GM23338 (cell line): ENCODE results near the gene PFKP. TPM values are rescaled to one million over a fixed set of nuclear protein-coding genes. Genes with fewer than 3 reads are reported as not detected.
A peak's percentile ranks its signal among the peaks of the same experiment; 100 is the strongest.

ENCODE experiments used
- ATAC-seq: fragments of 200-7000 bp; cut with Tn5 transposase; 3 replicates; pipeline ENCODE4 v1.9.1; 2020
- DNase-seq: peaks from one replicate; pipeline ENCODE4 v3.0.0-alpha.2; 2015; ENCODE audit warnings: low spot score
- H2AFZ ChIP-seq: fragments of 200-600 bp; sonication (generic); 2 replicates; pipeline ENCODE4 v1.8.0; 2016; ENCODE audit warnings: antibody characterized with exemption, mild to moderate bottlenecking, moderate library complexity
- H3F3A ChIP-seq: fragments of 200-600 bp; sonication (generic); replicated peaks from 2 replicates; pipeline ENCODE4 v1.8.0; 2017; ENCODE audit warnings: antibody characterized with exemption, mixed run types, low read depth
- H3K27ac ChIP-seq: fragments of 200-600 bp; sonication (generic); 2 replicates; pipeline ENCODE4 v1.6.1; 2016; ENCODE audit warnings: low read depth
- H3K27me3 ChIP-seq: fragments of 200-600 bp; sonication (generic); 2 replicates; pipeline ENCODE4 v1.8.0; 2016; ENCODE audit warnings: mild to moderate bottlenecking, mixed run types, moderate library complexity; ENCODE audit not compliant: insufficient read depth
- H3K36me3 ChIP-seq: fragments of 200-600 bp; sonication (generic); 2 replicates; pipeline ENCODE4 v1.8.0; 2016; ENCODE audit warnings: mild to moderate bottlenecking; ENCODE audit not compliant: insufficient read depth
- H3K4me1 ChIP-seq: fragments of 200-600 bp; sonication (generic); 2 replicates; pipeline ENCODE4 v1.8.0; 2016; ENCODE audit warnings: mild to moderate bottlenecking, moderate library complexity; ENCODE audit not compliant: insufficient read depth
- H3K4me2 ChIP-seq: fragments of 200-600 bp; sonication (generic); 2 replicates; pipeline ENCODE4 v1.7.1; 2017; ENCODE audit warnings: mixed run types
- H3K4me3 ChIP-seq: fragments of 200-600 bp; sonication (generic); 2 replicates; pipeline ENCODE4 v1.6.1; 2016; ENCODE audit warnings: mixed run types
- H3K79me2 ChIP-seq: fragments of 200-600 bp; sonication (generic); replicated peaks from 2 replicates; pipeline ENCODE4 v1.8.0; 2017; ENCODE audit warnings: mild to moderate bottlenecking; ENCODE audit not compliant: insufficient read depth
- H3K9me2 ChIP-seq: fragments of 200-600 bp; sonication (generic); 2 replicates; pipeline ENCODE4 v1.8.0; 2017; ENCODE audit not compliant: insufficient read depth
- H4K20me1 ChIP-seq: fragments of 200-600 bp; sonication (generic); replicated peaks from 2 replicates; pipeline ENCODE4 v1.8.0; 2017; ENCODE audit warnings: mild to moderate bottlenecking; ENCODE audit not compliant: insufficient read depth
- H3K27ac Mint-ChIP-seq: 2 replicates; pipeline ENCODE4 v1.8.0; 2020; ENCODE audit warnings: inconsistent platforms, mild to moderate bottlenecking, moderate library complexity, mixed read lengths
- H3K27me3 Mint-ChIP-seq: 3 replicates; pipeline ENCODE4 v1.8.0; 2022; ENCODE audit warnings: low read depth, mild to moderate bottlenecking, moderate library complexity, mixed read lengths, inconsistent platforms; ENCODE audit not compliant: insufficient read depth, poor library complexity
- H3K36me3 Mint-ChIP-seq: 3 replicates; pipeline ENCODE4 v1.8.0; 2021; ENCODE audit warnings: low read depth, mild to moderate bottlenecking, inconsistent platforms, moderate library complexity, mixed read lengths
- H3K4me1 Mint-ChIP-seq: 3 replicates; pipeline ENCODE4 v1.8.0; 2020; ENCODE audit warnings: mild to moderate bottlenecking, inconsistent platforms, mixed read lengths
- H3K4me3 Mint-ChIP-seq: 3 replicates; pipeline ENCODE4 v1.8.0; 2021; ENCODE audit warnings: moderate library complexity, mild to moderate bottlenecking, inconsistent platforms, mixed read lengths
- H3K9me3 Mint-ChIP-seq: 3 replicates; pipeline ENCODE4 v1.8.0; 2020; ENCODE audit warnings: moderate library complexity, mild to moderate bottlenecking, inconsistent platforms, mixed read lengths
- CREB1 ChIP-seq: fragments of 250-450 bp; sonication (Bioruptor Pico); IDR thresholded peaks from 2 replicates; pipeline ENCODE4 v1.5.0; 2020; ENCODE audit warnings: low read depth, mild to moderate bottlenecking, moderate library complexity
- CTCF ChIP-seq, 2 experiments: fragments of 200-600 bp in 1 of 2; sonication (generic) in 1 of 2; conservative IDR thresholded peaks; 2 replicates each; pipeline versions ENCODE4 v1.5.1 to v1.6.1; 2016 to 2017; ENCODE audit warnings: antibody characterized with exemption in 2 of 2, low read depth in 2 of 2, mild to moderate bottlenecking in 2 of 2, moderate library complexity in 1 of 2
- EZH2 ChIP-seq: fragments of 200-600 bp; sonication (generic); IDR thresholded peaks from one replicate; pipeline ENCODE4 v1.8.0; 2017; ENCODE audit warnings: antibody characterized with exemption, mild to moderate bottlenecking, low read depth; ENCODE audit not compliant: unreplicated experiment
- JUNB ChIP-seq: IDR thresholded peaks from one replicate; pipeline ENCODE4 v1.6.1; 2016; ENCODE audit warnings: antibody characterized with exemption; ENCODE audit not compliant: unreplicated experiment
- POLR2AphosphoS5 ChIP-seq: IDR thresholded peaks from 2 replicates; pipeline ENCODE4 v1.6.1; 2016; ENCODE audit warnings: antibody characterized with exemption, low read depth
- STAT1 ChIP-seq: IDR thresholded peaks from one replicate; pipeline ENCODE4 v1.6.1; 2016; ENCODE audit warnings: antibody characterized with exemption; ENCODE audit not compliant: unreplicated experiment
- ZNF331 ChIP-seq: fragments of 250-450 bp; sonication (Bioruptor Pico); IDR thresholded peaks from 2 replicates; pipeline ENCODE4 v1.5.0; 2020; ENCODE audit warnings: low read depth, mild to moderate bottlenecking, moderate library complexity
- ZNF462 ChIP-seq: fragments of 250-450 bp; sonication (Bioruptor Pico); IDR thresholded peaks from 2 replicates; pipeline ENCODE4 v1.5.0; 2020; ENCODE audit warnings: mild to moderate bottlenecking, moderate library complexity
- polyA plus RNA-seq: library from polyadenylated mRNA; unstranded; fragments of >200 nt; fragmentation: Nextera tagmentation; extraction: Ambion mirVana; gene quantifications from 2 replicates; pipeline ENCODE4 v1.2.1, GENCODE V29; 2016
- total RNA-seq: library from RNA; depleted of rRNA; stranded (reverse); fragments of >200 nt; shearing (Covaris generic); gene quantifications from 2 replicates; pipeline ENCODE4 v1.2.3, GENCODE V29; 2014
- TF ChIP-seq, protein P1 (sequence below): IDR thresholded peaks from one replicate; pipeline ENCODE4 v1.6.1; 2018; ENCODE audit warnings: antibody characterized with exemption; ENCODE audit not compliant: unreplicated experiment
- TF ChIP-seq, protein P2 (sequence below): IDR thresholded peaks from 2 replicates; pipeline ENCODE4 v1.6.1; 2016; ENCODE audit warnings: antibody characterized with exemption

The PFKP gene
- total and polyA plus RNA-seq, 2 experiments from 2014 or later, result 56.3 to 120 TPM

DNA sequence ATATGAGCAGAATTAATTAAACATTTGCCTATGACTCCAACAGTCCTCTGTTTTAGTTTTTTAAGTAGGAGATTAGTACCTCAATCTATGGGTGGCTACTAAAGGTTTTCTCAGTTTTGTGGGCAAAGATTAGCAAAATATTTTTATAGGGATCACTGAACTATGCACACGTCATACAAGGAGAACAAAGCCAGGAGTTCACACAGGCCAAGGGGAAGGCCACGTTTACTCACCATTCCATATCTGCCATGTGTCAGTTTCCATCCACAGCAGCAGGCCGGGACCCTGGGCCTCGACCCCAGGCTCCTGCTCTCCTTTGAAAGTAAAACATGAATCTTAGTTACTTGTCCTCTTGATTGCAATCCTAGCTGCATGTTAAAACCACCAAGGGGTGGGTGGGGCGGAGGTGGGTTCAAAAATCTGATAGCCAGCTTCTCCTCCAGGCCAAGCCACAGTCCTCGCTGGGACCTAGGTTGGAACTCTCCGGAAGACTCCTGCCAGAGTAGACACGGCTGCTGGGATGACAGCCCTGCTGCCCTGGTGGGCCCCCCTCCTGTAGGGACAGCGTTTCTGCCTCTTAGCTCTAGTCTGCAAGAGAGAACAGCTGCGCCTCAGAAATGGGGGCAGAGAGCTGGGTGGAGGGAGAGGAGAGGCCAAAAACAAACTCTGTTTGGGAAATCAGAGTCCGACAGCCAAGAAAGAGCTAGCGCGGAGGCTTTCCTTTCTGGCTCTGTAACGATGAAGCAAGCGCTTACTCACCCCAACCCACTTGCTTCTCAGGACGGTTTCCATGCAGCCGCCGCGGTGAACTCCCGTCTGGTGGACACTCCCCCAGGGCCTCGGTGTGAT is 69.6 kb downstream of the PFKP start (continued):
- TF ChIP-seq ZNF462 (CRISPR knock-in tag), result no peak
- no peak for TF ChIP-seq EZH2

DNA sequence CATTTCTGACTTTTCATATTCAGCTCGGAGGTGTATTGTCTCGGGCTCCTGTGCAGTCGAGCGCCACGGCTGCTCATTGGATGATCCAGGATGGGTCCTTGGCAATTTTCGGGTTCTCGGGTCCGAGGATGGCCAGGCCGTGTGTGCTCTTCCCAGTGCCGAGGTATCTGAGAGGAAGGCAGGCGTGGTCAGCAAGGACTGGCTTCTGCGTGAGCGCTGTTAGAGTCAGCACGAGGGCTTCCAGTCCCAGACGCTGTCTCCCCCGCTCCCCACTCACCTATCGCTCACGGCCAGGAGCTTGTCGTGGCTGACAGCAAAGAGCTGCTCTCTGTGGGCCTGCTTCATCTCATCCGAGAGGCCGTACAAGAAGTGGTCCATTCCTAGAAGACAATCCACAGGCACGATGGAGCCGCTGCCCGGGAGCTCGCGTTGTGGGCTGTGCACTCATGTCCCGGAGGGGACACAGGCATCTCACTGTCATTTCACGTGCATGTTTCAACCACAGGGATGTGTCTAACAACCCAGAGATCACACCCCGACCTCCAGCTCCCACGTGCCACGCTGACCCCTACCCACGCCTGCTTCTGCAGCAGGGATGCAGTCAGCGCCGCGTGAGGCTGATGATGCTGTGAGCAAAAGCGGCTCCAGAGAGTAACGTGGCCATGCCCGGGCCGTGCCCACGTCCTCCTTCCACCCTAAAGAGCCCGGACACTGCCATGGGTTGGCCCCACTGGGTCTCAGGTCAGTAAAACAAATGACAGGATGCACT is 70.8 kb downstream of the PFKP start:
- H3K36me3 ChIP-seq, result peaks cover 52% of the 10 kb centered on the region
- H3K27ac ChIP-seq, result no peak overlapping the region
- no peak overlapping the region for H3K4me2 ChIP-seq
- no peak for ATAC-seq
- H3K4me3 ChIP-seq, result no peak overlapping the region
- H3K27me3 ChIP-seq, result no peaks in the 10 kb centered on the region
- H3K4me1 ChIP-seq, result no peaks in the 10 kb centered on the region
- H3K79me2 ChIP-seq, result no peaks in the 10 kb centered on the region
- 0 out of 2 replicates have a peak overlapping the region, but pooled peaks have one; percentile 15 for H3K27ac Mint-ChIP-seq
- H3K36me3 Mint-ChIP-seq, result peaks cover 86% of the 10 kb centered on the region
- no peak overlapping the region for H3K4me3 Mint-ChIP-seq
- H3K9me2 ChIP-seq, result no peaks in the 10 kb centered on the region
- H3K4me1 Mint-ChIP-seq, result no peaks in the 10 kb centered on the region
- peaks cover 7% of the 10 kb centered on the region for H3K27me3 Mint-ChIP-seq
- peaks cover 20% of the 10 kb centered on the region for H4K20me1 ChIP-seq
- no peaks in the 10 kb centered on the region; the same call in 1 of the 2 replicates for H3F3A ChIP-seq
- H3K9me3 Mint-ChIP-seq, result no peaks in the 10 kb centered on the region
- H2AFZ ChIP-seq, result no peak overlapping the region
- DNase-seq, result no peak
- TF ChIP-seq, protein P1, sequence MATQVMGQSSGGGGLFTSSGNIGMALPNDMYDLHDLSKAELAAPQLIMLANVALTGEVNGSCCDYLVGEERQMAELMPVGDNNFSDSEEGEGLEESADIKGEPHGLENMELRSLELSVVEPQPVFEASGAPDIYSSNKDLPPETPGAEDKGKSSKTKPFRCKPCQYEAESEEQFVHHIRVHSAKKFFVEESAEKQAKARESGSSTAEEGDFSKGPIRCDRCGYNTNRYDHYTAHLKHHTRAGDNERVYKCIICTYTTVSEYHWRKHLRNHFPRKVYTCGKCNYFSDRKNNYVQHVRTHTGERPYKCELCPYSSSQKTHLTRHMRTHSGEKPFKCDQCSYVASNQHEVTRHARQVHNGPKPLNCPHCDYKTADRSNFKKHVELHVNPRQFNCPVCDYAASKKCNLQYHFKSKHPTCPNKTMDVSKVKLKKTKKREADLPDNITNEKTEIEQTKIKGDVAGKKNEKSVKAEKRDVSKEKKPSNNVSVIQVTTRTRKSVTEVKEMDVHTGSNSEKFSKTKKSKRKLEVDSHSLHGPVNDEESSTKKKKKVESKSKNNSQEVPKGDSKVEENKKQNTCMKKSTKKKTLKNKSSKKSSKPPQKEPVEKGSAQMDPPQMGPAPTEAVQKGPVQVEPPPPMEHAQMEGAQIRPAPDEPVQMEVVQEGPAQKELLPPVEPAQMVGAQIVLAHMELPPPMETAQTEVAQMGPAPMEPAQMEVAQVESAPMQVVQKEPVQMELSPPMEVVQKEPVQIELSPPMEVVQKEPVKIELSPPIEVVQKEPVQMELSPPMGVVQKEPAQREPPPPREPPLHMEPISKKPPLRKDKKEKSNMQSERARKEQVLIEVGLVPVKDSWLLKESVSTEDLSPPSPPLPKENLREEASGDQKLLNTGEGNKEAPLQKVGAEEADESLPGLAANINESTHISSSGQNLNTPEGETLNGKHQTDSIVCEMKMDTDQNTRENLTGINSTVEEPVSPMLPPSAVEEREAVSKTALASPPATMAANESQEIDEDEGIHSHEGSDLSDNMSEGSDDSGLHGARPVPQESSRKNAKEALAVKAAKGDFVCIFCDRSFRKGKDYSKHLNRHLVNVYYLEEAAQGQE, result no peak
- no peak for TF ChIP-seq STAT1
- TF ChIP-seq ZNF331 (CRISPR knock-in tag), result no peak
- TF ChIP-seq, protein P2, sequence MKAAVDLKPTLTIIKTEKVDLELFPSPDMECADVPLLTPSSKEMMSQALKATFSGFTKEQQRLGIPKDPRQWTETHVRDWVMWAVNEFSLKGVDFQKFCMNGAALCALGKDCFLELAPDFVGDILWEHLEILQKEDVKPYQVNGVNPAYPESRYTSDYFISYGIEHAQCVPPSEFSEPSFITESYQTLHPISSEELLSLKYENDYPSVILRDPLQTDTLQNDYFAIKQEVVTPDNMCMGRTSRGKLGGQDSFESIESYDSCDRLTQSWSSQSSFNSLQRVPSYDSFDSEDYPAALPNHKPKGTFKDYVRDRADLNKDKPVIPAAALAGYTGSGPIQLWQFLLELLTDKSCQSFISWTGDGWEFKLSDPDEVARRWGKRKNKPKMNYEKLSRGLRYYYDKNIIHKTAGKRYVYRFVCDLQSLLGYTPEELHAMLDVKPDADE, result no peak
- no peak for TF ChIP-seq CREB1 (CRISPR knock-in tag)
- TF ChIP-seq JUNB, result no peak
- TF ChIP-seq EZH2, result no peak
- no peak for TF ChIP-seq CTCF (conservative IDR thresholded peaks at IDR 0.05; ENCODE audit: low read depth in 2 of 2)
- no peak for TF ChIP-seq POLR2AphosphoS5
